Sigmoid colon (tissue), 7 donors: ENCODE data around the gene BCAN. TPM values are rescaled to one million over a fixed set of nuclear protein-coding genes. Genes with fewer than 3 reads are reported as not detected.
A peak's percentile ranks its signal among the peaks of the same experiment; 100 is the strongest.
"Not testable (repeated sequence)": the region's sequence is repeated elsewhere in the genome, so short reads cannot be mapped to it uniquely, and the experiment has no call there.

Experiments used
- DNase-seq: peaks from one replicate; pipeline ENCODE4 v3.0.0-alpha.2; 2019
- H3K27ac ChIP-seq, 4 donors: fragments of 200-600 bp; sonication (generic); one replicate each; pipeline ENCODE4 v1.5.1; 2016 to 2019; ENCODE audit warnings: mild to moderate bottlenecking in 1 of 4
- H3K27me3 ChIP-seq, 3 donors: fragments of 200-600 bp; sonication (generic); one replicate each; pipeline ENCODE4 v1.5.1; 2019; ENCODE audit warnings: mild to moderate bottlenecking in 1 of 3
- H3K36me3 ChIP-seq, 4 donors: fragments of 200-600 bp; sonication (generic); one replicate each; pipeline ENCODE4 v1.5.1; 2016 to 2019
- H3K4me1 ChIP-seq, 4 donors: fragments of 200-600 bp; sonication (generic); one replicate each; pipeline ENCODE4 v1.5.1; 2017 to 2019
- H3K4me3 ChIP-seq, 4 donors: fragments of 200-600 bp; sonication (generic); one replicate each; pipeline ENCODE4 v1.5.1; 2017 to 2019; ENCODE audit warnings: mild to moderate bottlenecking in 2 of 4, moderate library complexity in 1 of 4
- H3K9me3 ChIP-seq, 4 donors: fragments of 200-600 bp in 3 of 4; sonication (generic) in 3 of 4; one replicate each; pipeline versions ENCODE4 v1.5.1 to v1.6.1; 2013 to 2019
- EP300 ChIP-seq, 4 donors: sonication (generic); formaldehyde crosslinking; IDR thresholded peaks; one replicate each; pipeline ENCODE4 v1.6.1; 2017; ENCODE audit warnings: antibody characterized with exemption in 4 of 4
- POLR2A ChIP-seq, 2 donors: fragments of 450-650 bp; IDR thresholded peaks; one replicate each; pipeline ENCODE4 v1.6.1; 2016; ENCODE audit warnings: antibody characterized with exemption in 2 of 2, mild to moderate bottlenecking in 2 of 2, moderate library complexity in 2 of 2
- POLR2AphosphoS5 ChIP-seq, 4 donors: sonication (generic); formaldehyde crosslinking; IDR thresholded peaks; one replicate each; pipeline ENCODE4 v1.6.1; 2017; ENCODE audit warnings: antibody characterized with exemption in 4 of 4
- whole genome bisulfite sequencing, 2 donors: extraction: QIAGEN DNeasy Blood & Tissue Kit; methylation state at CpG; one replicate each; pipeline ENCODE4 v1.1.7; 2013; 5-methylcytosine and 5-hydroxymethylcytosine counted together
- intact Hi-C: fragments of 100-400 bp; cut with DNase I; formaldehyde crosslinking; loops from one replicate; pipeline ENCODE4 v1.15.1; 2023
- polyA plus RNA-seq, 3 donors: library from polyadenylated mRNA; stranded (reverse); fragments of 200-250 nt; gene quantifications; one replicate each; pipeline ENCODE4 v1.2.3, GENCODE V29; 2013
- total RNA-seq, 4 donors: library from RNA; depleted of rRNA; stranded (reverse); fragments of >200 nt; gene quantifications; one replicate each; pipeline ENCODE4 v1.1.0, GENCODE V29; 2016
- TF ChIP-seq, protein P1 (sequence below), 4 experiments: fragments of 450-650 bp in 3 of 4; fragments of 200-600 bp in 1 of 4; IDR thresholded peaks; one replicate each; pipeline ENCODE4 v1.5.1; 2016 to 2019; ENCODE audit warnings: antibody characterized with exemption in 4 of 4, mild to moderate bottlenecking in 3 of 4, moderate library complexity in 2 of 4
- donor health status: healthy with polysubstance abuse.
- donor health status: Bipolar disorder and iron deficiency.
- donor health status: healthy.

Gene BCAN
- total and polyA plus RNA-seq, 7 donors = 0.12 to 2.9 (median 2.1) TPM; not detected in 3

DNA sequence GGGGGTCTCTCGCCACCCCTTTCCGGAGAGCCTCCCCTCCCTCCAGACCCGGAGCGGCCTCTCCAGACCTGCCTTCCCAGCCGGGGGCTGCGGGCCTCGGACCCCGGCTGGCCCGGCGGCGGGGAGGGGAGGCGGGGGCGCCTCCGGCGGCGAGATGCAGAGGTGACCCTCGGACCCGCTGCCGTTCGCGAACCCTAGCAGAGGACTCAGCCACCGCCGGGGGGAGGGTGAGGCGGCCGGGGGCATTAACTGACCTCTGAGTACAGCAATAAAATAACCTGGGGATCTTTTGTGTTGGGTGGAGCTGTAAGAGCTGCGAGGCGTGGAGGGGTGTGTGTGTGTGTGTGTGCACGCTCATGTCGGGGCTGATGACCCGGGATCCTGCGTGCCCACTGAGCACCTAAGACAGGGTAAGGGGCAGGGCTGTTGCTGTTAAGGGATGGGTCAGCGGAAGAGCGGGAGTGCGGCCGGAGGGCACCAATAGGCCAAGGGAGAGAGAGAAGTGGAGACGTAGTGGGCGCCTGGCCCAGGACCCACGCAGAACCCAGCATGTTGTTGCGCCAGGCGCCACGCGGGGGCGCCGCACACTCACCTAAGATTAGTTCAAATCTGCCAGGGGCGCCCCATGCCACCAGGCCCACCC, 16.4 kb upstream of the BCAN start:
- TF ChIP-seq, protein P1, sequence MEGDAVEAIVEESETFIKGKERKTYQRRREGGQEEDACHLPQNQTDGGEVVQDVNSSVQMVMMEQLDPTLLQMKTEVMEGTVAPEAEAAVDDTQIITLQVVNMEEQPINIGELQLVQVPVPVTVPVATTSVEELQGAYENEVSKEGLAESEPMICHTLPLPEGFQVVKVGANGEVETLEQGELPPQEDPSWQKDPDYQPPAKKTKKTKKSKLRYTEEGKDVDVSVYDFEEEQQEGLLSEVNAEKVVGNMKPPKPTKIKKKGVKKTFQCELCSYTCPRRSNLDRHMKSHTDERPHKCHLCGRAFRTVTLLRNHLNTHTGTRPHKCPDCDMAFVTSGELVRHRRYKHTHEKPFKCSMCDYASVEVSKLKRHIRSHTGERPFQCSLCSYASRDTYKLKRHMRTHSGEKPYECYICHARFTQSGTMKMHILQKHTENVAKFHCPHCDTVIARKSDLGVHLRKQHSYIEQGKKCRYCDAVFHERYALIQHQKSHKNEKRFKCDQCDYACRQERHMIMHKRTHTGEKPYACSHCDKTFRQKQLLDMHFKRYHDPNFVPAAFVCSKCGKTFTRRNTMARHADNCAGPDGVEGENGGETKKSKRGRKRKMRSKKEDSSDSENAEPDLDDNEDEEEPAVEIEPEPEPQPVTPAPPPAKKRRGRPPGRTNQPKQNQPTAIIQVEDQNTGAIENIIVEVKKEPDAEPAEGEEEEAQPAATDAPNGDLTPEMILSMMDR (IDR thresholded peaks at IDR 0.05) = peak; percentile 75 to 84 (median 82)
- no peak for TF ChIP-seq EP300 (IDR thresholded peaks at IDR 0.05)
- TF ChIP-seq POLR2AphosphoS5 (IDR thresholded peaks at IDR 0.05) = no peak
- no peak for TF ChIP-seq POLR2A (IDR thresholded peaks at IDR 0.05)
- WGBS, 2 donors = 2 to 3% methylated on average over 45 of the region's 45 CpGs
- DNase-seq = peak; percentile 73
- peak overlapping the region; percentile 2 to 44 (median 34) for H3K4me3 ChIP-seq
- no peaks in the 10 kb centered on the region for H3K36me3 ChIP-seq
- no peaks in the 10 kb centered on the region for H3K9me3 ChIP-seq
- peaks cover 32 to 86% (median 49%) of the 10 kb centered on the region in 3 donors for H3K27me3 ChIP-seq
- peaks cover 0 to 25% (median 23%) of the 10 kb centered on the region in 4 donors for H3K4me1 ChIP-seq
- intact Hi-C loops = loop anchor here (1.0 kb wide), 1 partner anchor 32 kb away; no protein-coding TSS in a partner anchor
- H3K27ac ChIP-seq = no peak overlapping the region

DNA sequence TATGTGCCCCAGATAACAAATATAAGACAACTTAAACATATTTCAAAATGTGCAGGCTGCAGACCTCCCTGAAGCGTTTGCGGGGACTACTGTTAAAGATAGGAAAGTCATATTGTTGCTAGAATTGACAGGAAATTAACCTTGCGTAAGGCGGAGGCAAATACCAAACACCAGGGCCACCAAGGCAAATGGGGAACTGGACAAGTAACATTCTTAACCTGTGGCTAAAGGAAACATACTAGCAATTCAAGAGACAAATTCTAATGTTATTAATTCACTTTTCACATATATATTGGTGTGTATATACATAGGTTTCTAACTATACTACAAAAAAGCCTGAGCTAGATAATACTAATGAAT, 15.9 kb upstream of the BCAN start:
- TF ChIP-seq, protein P1 (IDR thresholded peaks at IDR 0.05) = peak in 2 of 4 experiments; percentile 2 to 17
- TF ChIP-seq EP300 (IDR thresholded peaks at IDR 0.05) (no peak), POLR2AphosphoS5 (IDR thresholded peaks at IDR 0.05) (no peak), POLR2A (IDR thresholded peaks at IDR 0.05) (no peak)
- Histone ChIP-seq H3K27ac (no peak overlapping the region), H3K36me3 (no peaks in the 10 kb centered on the region), H3K27me3 (peaks cover 32 to 86% (median 49%) of the 10 kb centered on the region in 3 donors), H3K4me3 (no peak overlapping the region), H3K4me1 (peaks cover 0 to 25% (median 23%) of the 10 kb centered on the region in 4 donors), H3K9me3 (no peaks in the 10 kb centered on the region)
- WGBS, 2 donors = 38 to 42% methylated on average over 4 of the region's 4 CpGs
- intact Hi-C loops = loop anchor here (1.0 kb wide), 1 partner anchor 31 kb away; no protein-coding TSS in a partner anchor
- DNase-seq = no peak

DNA sequence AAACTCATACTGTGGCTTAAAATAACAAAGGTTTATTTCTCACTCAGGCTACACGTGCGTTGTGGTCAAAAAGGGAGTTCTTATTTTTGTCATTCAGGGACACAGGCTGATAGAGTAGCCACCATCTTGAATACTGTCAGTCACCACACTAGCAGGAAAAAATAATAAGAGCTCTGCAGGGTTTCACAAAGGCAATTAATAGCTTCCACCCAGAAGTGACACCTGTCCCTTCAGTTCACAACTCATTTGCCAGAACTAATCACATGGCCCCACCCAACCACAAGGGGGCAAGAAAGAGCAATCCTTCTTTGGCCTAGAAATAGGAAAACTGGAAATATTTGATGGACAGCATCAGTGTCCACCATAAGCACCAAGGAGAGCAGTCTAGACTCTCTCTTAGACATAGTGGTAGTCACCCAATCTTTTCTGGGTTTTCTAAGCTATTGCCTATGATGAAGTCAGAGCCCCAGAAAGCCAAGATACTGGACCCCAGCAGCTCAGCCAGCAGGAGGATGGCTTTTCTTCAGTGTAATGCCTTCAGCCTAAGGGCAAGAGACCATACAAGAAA, 14.5 kb upstream of the BCAN start:
- no peak for TF ChIP-seq POLR2AphosphoS5 (IDR thresholded peaks at IDR 0.05)
- no peak for TF ChIP-seq POLR2A (IDR thresholded peaks at IDR 0.05)
- TF ChIP-seq, protein P1 (IDR thresholded peaks at IDR 0.05) = peak; percentile 25 to 60 (median 43)
- TF ChIP-seq EP300 (IDR thresholded peaks at IDR 0.05) = no peak
- Histone ChIP-seq H3K36me3 (no peaks in the 10 kb centered on the region), H3K27me3 (peaks cover 32 to 90% (median 62%) of the 10 kb centered on the region in 3 donors), H3K4me1 (peaks cover 0 to 25% (median 23%) of the 10 kb centered on the region in 4 donors), H3K27ac (no peak overlapping the region), H3K4me3 (no peak overlapping the region), H3K9me3 (no peaks in the 10 kb centered on the region)
- DNase-seq = no peak
- intact Hi-C loops = no loop called here
- WGBS, 2 donors = 66 to 67% methylated on average over 2 of the region's 2 CpGs

DNA sequence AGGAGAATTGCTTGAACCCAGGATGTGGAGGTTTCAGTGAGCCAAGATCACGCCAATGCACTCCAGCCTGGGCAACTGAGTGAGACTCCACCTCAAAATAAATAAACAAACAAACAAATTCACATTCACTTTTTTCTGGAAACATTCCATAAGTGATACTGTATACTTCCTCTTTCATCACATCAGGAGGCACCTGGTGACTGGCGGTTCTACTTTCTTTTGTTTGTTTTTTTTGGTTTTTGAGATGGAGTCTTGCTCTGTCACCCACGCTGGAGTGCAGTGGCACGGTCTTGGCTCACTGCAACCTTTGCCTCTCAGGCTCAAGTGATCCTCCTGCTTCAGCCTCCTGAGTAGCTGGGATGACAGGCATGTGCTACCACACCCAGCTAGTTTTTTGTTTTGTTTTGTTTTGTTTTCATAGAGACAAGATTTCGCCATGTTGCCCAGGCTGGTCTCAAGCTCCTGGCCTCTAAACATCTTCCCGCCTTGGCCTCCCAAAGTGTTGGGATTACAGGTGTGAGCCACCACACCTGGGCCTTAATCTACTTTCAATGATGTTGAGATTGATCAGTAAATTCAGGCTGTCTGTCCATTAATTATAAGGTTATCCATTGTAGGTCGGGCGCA, 12.0 kb upstream of the BCAN start:
- Histone ChIP-seq H3K27me3 (peaks cover 13 to 88% (median 54%) of the 10 kb centered on the region in 3 donors), H3K4me3 (no peak overlapping the region), H3K36me3 (no peaks in the 10 kb centered on the region), H3K4me1 (peaks cover 0 to 10% (median 9%) of the 10 kb centered on the region in 4 donors), H3K27ac (no peak overlapping the region), H3K9me3 (no peaks in the 10 kb centered on the region)
- TF ChIP-seq POLR2A (IDR thresholded peaks at IDR 0.05) (no peak), EP300 (IDR thresholded peaks at IDR 0.05) (no peak), POLR2AphosphoS5 (IDR thresholded peaks at IDR 0.05) (no peak)
- TF ChIP-seq, protein P1 (IDR thresholded peaks at IDR 0.05) = no peak
- WGBS, 2 donors = 54 to 73% methylated on average over 8 of the region's 8 CpGs
- intact Hi-C loops = no loop called here
- peak; percentile 2 for DNase-seq

DNA sequence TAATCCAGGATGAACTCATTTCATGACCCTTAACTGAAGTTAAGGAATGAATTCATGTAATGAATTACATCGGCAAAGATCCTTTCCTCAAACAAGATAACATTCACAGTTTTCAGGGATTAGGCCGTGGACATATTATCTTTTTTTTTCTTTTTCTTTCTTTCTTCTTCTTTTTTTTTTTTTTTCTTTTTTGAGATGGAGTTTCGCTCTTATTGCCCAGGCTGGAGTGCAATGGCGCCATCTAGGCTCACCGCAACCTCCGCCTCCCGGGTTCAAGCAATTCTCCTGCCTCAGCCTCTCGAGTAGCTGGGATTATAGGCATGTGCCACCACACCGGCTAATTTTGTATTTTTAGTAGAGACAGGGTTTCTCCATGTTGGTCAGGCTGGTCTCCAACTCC, 10.8 kb upstream of the BCAN start:
- H3K27ac ChIP-seq, H3K4me1 ChIP-seq, intact Hi-C loops, H3K9me3 ChIP-seq, H3K36me3 ChIP-seq, H3K4me3 ChIP-seq: not testable (repeated sequence)
- 55 to 56% methylated on average over 9 of the region's 9 CpGs for WGBS, 2 donors
- DNase-seq = peak; percentile 8
- peaks cover 5 to 85% (median 44%) of the 10 kb centered on the region in 3 donors for H3K27me3 ChIP-seq
